H54 (cell line): ENCODE measurements around the gene TEAD1.

ENCODE experiments used
- DNase-seq: peaks from one replicate; pipeline ENCODE4 v3.0.0; 2011; ENCODE audit warnings: low spot score, mixed read lengths; ENCODE audit not compliant: insufficient read length
- FAIRE-seq: peaks from 3 replicates; lab custom pipeline; 2011; peaks lifted over from hg19 to GRCh38; lab: Jason Lieb, UNC
- POLR2A ChIP-seq: IDR thresholded peaks from 2 replicates; pipeline ENCODE4 v1.6.1; 2011; ENCODE audit warnings: low read depth, mild to moderate bottlenecking, low read length

TEAD1 gene

DNA sequence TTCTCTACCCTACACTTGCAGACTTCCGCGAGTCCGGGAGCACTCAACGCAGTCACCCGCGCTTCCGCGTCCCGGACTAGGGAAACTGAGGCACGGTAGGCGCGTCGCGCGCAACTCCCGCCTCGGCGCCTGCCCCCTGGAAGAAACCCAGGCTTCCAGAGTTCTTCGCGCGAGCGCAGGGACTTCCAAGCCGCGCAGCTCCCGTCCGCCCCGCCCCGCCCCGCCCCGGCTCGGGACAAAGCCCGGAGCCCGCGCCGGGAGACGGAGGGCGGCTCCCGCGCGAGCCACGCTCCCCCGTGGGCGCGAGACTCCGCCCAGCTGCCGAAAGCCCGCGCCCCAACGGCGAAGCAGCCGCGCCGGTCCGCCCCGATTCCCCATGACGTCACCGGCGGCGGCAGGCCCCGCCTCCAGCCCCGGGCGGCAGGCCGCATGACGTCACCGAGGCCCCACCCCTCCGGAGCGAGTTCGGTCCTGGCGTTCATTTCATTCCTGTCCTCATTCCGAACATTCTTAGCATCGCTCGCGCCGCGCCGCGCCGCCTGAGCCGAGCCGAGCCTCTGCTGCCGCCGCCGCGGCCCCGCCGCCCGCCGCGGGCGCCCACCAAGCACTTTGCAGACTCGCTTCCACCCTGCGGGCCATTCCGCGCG is at the start of gene TEAD1:
Gene TEAD1, plus strand, starts transcription at position 498 of the 647 bp plus-strand sequence.
- no peak for FAIRE-seq
- peak; percentile 94 for DNase-seq
- peak; percentile 94 for TF ChIP-seq POLR2A

DNA sequence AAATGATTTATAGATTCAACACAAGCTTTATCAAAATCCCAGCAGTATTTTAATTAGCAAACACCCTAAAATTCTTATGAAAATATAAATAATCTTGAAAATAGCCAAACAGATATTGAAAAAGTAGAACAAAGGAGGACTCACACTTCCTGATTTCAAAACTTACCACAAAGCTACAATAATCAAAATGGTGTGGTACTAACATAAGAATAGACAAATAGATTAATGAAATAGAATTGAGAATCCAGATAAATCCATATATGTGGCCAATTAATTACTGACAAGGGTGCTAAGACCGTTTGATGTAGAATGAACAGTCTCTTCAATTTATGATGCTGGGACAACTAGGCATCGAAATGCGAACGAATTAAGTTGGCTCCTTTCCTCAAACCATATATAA is 49.6 kb upstream of the TEAD1 start:
- FAIRE-seq (no peak), DNase-seq (no peak)
- TF ChIP-seq POLR2A: no peak

DNA sequence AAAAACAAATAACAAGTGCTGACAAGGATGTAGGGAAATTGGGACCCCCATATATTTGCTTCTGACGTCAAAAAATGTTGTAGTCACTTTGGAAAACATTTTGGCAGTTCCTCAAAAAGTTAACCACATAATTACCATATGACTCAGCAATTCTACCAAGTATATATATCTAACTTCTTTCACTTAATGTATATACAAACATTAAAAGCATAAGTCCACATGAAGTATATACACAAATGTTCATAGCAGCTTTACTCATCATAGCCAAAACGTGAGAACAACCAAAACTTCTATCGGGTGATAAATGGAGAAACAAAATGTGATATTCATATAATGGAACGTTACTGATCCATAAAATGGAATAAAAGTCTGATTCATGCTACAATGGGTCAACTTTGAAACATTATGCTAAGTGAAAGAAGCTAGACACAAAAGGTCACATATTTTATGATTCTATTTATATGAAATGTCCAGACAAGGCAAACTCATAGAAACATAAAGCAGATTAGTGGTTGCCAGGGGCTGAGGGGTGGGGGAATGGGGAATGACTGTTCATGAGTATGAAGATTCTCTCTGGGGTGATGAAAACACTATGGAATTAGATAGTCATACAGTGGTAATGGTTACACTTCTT is 48.7 kb upstream of the TEAD1 start:
- no peak for TF ChIP-seq POLR2A
- DNase-seq (no peak), FAIRE-seq (peak; percentile 30)

DNA sequence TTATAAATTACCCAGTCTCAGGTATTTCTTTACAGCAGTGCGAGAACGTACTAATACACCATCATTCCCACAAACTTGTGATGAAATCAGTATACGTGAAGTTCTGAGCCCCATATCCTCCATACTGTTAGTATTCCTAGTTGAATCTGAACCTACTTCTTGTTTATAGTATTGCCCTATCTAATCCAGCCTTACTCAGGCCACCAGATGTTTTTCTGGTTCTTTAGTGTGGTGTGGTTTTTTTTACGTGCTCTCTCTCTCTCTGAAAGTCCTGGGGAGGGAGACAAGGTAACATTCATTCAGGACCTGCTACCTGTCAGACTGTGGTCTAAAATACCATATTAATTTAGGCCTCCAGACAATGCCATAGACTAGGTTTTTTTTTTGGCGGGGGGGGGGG is 47.6 kb upstream of the TEAD1 start:
- TF ChIP-seq POLR2A: no peak
- no peak for FAIRE-seq
- no peak for DNase-seq

DNA sequence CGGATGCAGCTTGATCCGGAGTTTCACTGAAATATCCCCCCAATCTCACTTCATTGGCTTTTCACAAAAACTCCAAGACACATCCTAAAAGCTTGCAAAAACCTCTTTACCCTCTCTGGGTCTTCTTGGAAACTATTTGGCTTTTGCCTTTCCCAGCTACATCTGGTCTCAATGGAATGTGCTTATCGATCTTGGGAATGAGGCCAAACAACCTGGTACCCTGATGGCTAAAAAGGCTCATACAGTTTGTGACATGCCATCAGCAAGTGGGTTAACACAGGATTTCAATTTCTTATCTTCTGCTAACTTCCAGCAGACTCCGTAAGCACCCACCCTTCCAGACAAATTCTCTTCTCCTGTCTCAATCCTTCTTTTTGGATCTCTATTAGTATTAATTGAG is 45.9 kb upstream of the TEAD1 start:
- TF ChIP-seq POLR2A: no peak
- no peak for FAIRE-seq

DNA sequence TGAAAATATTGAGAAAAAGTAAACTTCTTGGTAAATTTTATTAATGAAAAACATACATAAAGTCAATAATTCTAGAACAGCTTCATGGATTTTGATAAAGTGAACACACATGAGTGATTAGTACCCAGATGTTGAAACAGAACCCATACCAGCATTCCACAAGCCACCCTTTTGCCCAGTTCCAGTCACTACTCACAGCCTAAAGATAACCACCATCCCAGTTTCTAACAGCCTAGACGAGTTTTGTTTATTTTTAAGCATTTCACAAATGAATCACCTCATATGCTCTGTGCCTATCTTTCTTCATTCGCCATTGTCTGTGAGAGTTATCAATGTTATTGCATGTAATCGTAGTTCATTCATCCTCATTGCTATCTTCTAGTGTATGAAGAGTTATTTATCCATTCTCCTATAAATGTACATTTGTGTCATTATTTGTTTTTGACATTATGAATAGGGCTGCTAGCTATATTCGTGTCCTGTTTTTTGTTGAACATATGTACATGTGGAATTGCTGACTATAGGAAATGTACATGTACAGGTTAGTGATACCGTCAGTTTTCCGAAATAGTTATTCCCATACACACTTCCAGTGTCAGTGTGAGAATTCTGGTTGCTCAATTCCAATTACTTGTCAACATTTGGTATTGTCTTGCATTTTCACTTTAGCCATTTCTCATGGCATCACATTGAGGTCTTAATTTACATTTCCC is 44.5 kb upstream of the TEAD1 start:
- DNase-seq (no peak), FAIRE-seq (no peak)
- no peak for TF ChIP-seq POLR2A

More for the DNA sequence above, 45.9 kb upstream of the TEAD1 start:
- DNase-seq: no peak

DNA sequence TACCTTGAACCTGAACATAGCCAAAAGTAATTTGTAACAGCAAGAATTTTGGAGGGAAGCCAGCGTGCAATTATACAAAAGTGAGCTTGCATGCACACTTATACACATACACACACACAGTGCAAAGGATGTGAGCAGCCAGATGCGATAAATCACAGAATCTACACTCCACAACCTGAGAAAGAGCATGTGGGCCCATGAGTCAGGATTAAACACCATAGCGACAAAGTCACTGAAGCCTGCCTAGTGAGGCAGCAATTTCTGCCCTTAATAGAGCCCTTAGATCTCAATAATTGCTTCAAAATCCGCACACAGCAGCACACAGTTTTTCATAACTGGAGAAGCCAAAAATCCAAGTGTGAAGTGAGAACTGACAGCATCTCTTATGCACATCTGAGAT is 42.6 kb upstream of the TEAD1 start:
- DNase-seq: no peak
- TF ChIP-seq POLR2A: no peak
- no peak for FAIRE-seq

DNA sequence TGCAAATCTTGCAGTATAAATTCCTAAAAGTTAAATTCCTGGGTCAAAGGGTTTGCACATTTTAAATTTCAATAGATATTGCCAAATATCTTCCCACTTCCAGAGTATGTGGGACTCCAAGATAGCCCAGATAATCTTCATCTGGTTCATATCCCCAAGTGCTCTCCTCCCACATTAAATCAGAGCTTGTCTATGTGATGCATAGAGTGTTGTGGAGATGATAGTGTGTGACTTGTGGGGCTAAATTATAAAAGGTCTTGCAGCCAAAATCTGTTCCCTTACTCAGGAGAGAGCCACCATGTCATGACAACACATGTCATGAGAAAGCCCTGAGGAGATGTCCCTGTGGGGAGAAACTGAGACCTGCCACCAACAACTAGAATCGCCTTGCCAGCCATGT is 39.9 kb upstream of the TEAD1 start:
- TF ChIP-seq POLR2A: no peak
- DNase-seq (no peak), FAIRE-seq (no peak)

DNA sequence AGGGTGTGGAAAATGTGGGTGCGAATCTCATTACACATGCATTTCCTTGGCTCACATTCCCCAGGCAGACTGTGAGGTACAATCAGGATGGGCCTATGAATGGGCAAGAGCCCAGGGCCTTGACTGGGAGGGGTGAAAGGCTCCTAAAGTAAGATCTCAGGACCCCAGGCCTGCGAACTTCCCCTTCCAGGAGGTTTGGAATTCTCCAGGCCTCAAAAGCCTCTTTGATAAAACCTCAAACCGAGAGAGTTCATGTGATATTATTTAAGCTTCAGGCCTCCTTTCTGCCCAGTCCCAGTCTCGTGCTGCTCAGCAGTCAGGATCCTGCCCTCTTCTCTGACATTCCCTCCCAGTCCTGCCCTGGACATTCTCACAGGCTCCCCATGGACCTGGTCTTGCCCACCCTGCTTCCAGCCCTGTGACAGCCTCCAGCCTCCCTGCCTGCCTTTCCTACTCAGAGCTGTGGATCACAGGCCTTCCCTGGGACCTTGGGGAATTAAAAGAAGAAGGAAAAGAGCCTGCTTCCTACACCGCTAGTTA is 37.3 kb upstream of the TEAD1 start:
- DNase-seq: no peak
- FAIRE-seq: no peak
- TF ChIP-seq POLR2A: no peak

DNA sequence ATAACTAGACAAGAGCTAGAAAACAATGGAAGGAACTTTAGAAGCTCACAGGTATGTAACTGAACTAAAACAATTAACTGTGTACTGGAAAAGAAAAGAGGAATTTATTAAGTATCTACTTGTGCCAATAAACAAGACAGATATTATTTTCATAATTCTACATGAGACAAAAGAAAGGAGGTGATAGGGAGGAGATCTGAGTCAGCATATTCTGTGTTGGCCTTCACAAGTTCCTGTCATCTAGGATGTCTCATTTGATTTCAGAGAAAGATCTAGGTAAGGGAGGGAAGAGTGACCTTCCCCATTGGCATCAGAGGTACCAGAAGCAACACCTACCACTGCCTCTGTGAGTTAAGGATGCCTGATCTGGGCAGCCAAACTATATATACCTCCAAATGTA is 34.8 kb upstream of the TEAD1 start:
- FAIRE-seq: no peak
- TF ChIP-seq POLR2A: no peak
- DNase-seq: no peak

DNA sequence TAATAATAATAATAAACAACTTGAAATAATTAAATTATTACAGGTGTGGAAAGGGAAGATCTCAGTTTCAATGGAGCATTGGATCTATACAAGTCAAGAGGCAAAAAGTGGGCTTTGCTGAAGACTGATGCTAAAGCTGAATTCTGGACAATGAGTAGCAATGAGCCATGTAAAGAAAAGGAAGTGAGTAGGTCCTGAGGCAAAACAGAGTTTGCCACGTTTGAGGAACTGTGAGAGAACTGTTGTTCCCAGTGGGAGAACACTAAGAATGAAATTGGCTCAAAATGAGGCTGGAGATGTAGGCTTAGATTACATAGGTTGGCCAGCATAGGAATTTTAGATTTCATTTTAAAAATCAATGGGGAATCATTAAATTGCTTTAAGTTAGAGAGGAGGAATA is 33.9 kb upstream of the TEAD1 start:
- no peak for FAIRE-seq
- no peak for DNase-seq
- no peak for TF ChIP-seq POLR2A

DNA sequence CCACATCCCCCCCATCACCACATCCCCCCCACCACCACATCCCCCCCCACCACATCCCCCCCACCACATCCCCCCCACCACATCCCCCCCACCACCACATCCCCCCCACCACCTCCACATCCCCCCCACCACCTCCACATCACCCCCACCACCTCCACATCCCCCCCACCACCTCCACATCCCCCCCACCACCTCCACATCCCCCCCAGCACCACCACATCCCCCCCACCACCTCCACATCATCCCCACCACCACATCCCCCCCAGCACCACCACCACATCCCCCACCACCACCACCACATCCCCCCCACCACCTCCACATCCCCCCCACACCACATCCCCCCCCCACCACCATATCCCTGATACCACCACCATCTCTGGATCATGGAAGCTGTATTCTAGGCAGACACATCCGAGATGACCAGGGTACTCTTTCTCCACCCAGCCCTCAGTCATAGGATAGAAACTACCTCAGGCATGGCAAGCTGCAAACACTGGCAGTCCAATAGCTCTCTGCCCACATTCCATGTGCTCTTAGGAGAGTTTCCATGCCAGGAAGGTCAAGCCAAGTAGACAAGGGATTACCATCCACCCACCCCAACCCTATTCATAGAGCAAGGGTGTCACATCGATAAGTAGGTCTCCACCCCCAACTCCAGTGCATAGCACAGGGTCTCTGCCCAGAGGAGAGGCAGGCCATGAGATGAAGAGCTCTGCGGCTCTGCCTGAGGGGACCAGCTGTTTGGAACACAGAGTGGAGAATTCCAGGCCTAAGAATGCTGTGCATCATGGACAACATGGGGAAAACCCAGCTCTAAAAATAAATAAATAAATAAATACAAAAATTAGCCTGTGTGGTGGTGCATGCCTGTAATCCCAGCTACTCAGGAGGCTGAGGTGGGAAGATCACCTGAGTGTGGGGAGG is 33.0 kb upstream of the TEAD1 start:
- DNase-seq (peak; percentile 15), FAIRE-seq (no peak)
- no peak for TF ChIP-seq POLR2A

DNA sequence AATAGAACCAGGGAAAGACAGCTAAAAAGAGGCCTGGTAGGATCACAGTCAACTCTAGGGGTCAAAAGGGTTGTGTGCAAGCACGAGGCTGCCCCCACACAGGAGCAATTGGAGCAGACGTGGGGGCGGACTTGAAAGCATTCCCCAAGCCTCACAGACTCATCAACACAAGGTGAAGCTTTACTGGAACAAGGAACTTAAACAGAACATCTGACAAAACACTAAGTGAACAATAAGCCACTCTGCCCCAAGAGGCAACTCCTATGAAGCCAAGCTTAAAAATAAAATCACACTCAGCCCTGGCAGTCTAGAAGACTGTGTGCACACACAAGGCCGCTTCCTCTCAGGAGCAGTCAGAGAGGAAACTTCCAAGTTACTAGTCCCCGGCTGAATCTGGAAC is 32.2 kb upstream of the TEAD1 start:
- no peak for DNase-seq
- TF ChIP-seq POLR2A: no peak
- no peak for FAIRE-seq
